LNCAP (cell line): ENCODE results near the gene TCTN3.

Experiments
- CTCF ChIP-seq: fragments of 450-650 bp; IDR thresholded peaks from 2 replicates; pipeline ENCODE4 v1.5.1; 2017; ENCODE audit warnings: mild to moderate bottlenecking

The TCTN3 gene

GRCh38 chr10:95637140-95637539 lies 56.6 kb downstream of the TCTN3 start:
- TF ChIP-seq CTCF: no peak

- no peak for TF ChIP-seq CTCF
Measured at GRCh38 chr10:95635319-95635733, 58.4 kb downstream of the TCTN3 start.

GRCh38 chr10:95628786-95629185 lies 64.9 kb downstream of the TCTN3 start:
- TF ChIP-seq CTCF: no peak

- no peak for TF ChIP-seq CTCF
Measured at GRCh38 chr10:95626500-95626899, 67.2 kb downstream of the TCTN3 start.

- no peak for TF ChIP-seq CTCF
Measured at GRCh38 chr10:95618101-95618500, 75.6 kb downstream of the TCTN3 start.

- TF ChIP-seq CTCF: no peak
Measured at GRCh38 chr10:95616446-95616845, 77.3 kb downstream of the TCTN3 start.
